CD4-positive, alpha-beta T cell treated with Interferon alpha-2 for 1 hour (primary cell): ENCODE measurements around the gene SFI1.

Experiments
- DNase-seq, 2 donors: peaks; one replicate each; pipeline ENCODE4 v3.0.0-alpha.2; 2020 to 2022

SFI1 gene

DNA sequence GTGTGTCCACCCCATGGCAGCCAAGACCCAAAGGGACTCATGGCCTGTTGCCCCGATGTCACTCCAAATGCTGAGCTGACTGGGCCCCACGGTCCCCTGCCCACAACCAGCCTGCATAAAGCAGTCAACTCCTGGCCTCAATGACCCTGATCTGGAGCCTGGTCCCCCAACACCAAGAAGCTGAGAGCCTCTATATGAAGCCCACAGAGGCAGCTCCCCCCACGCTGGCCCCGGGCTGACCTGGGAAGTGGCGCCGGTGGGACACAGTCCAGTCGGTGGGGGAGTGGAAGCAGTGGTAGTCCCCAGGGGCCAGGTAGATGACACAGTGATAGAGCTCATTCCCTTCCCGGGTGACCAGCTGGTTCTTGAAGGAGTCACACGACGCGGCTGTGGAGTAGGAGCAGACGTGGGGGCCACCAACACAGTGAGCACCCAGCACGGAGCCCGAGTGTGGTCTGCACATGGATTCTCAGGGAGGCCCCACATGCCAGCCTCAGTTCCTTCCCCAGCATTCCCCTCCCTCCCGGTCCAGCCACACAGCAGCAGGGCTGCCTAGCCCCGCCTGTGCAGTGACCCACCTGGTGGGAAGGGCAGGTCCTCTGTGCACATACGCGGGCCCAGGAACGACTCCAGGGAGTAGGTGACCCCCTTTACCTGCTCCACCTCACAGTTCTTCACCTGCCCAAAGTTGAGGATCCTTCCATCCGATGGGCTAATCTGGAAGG is 124.6 kb downstream of the SFI1 start:
- DNase-seq: no peak

DNA sequence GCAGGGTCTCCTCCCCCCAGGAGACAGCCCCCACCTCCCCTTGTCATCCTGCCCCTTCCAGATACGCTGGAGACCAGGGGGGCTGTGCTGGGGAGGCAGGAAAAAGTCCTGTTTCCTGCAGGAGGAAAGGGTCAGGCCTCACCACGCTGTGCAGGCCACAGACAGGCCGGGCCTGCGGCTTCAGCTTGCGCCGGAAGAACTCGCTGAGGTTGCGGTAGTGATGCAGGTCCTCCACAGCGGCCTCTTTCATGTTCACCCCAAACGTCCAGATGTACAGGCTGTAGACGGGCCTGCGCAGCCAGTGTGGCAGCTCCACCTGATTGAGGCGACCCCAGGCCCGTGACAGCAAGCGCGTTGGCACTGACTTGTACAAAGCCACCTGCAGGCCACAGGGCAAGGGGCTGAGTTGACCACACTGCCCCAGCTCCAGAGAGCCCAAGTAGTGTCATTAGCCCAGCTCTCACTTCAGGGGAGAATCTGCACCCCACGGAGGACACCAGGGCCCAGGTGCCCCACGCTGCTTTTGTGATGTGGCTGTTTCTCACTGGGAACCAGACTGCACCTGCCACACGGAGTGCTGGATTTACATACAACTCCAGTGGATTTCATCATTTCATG is 125.3 kb downstream of the SFI1 start:
- no peak for DNase-seq

DNA sequence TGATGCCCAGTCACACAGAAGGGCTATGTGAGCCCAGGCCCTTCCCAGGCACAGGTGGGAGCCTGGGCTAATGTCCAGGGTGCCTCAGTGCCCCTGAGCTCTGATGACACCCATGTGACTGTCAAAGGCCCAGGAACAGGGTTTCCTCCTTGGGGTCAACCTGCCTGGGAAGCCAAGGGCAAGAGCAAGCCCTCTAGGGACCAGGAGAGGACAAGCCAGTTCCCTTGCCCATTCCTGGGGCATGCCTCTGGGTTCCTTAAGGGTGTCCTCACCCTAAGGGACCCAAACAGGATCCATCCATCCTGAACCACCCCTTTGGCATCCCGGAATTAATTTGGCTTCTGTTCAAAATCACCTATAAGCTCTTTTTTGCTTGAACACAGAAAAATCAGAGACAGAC is 126.6 kb downstream of the SFI1 start:
- no peak for DNase-seq

DNA sequence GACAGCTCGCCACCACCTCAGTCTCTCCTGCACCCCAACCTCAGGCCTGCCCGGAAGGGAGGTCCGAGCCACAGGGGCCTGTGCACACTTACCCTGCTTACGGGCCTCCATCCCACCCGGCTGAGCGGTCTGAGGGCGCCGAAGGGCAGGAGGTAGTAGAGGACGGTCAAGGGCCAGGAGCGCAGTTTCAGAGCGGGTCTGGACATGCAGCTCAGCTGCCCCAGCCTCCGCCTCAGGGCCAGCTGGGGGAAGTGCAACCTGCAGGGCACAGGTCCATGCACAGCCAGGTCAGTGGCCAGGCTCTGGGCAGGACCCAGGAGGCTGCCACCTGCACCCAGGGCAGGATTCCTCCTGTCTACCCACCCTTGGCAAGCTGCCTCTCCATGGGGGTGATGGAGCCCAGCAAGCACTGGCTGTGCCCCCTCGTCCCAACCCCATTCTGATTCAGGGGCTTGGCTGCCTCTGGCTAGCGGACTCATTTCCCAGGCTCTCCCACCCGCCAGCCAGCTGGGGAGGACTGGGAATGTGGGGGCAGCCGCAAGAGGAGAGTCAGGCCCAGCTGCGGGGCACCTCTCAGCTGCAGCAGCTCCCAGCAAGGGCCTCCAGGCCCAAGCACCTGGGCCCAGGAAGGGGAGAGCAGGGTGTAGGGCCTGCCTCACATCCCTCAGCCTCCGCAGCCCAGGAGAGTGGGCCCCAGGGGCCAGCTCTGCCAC is 127.4 kb downstream of the SFI1 start:
- no peak for DNase-seq

DNA sequence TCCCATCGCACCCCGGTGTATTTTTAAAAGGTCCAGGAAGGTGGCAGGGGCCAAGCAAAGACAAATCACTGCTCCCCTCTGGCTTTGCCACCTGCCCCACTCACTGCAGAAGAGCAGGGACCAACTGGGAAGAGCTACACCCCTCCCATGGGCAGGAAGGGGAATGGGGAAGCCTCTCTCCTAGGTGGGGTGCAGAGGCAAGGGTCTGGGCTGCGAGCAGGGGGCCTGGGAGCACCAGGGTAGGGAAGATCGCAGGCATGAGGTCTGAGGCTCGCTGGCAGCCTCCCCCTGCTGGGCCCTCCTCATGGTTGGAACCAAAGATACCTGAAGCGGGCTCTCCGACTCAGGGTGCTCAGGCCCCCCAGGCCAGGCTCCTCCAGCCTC is 128.9 kb downstream of the SFI1 start:
- no peak for DNase-seq

DNA sequence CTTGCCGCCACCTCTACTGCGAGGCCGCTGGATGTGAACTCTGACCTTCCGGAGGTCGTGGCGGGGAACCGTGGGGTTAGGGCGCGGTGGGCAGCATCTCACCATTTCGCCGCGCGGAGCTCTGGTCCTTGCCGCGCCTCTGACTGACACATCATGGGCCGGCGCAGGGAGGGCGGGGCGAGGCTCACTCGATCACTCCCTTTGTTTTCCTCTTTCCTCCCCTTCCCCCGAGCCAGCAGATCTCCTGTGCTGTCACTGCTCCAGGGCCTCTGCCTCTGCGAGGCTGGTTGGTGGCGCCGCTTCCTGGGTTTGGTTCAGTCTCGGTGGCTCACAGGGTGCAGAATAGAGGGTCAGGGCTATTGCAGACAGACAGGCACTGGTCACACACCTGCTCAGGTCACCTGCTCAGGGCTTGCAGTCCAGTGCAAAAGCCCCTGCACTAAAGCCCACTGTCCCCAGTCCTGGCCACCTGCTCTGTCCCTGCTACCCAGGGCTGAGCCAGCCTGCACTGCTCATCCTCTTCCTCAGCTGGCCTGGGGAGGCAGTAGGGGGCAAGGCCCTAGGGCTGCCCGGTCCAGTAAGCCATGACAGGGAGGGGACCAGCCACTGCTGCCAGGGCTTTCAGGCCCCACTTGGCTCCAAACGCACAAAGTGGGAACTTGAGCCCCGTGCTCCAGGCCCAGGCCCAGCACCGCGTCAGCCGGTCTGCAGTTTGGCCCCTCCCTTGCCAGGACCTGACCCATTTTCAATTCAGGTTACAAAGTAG is 129.5 kb downstream of the SFI1 start:
- DNase-seq: no peak

DNA sequence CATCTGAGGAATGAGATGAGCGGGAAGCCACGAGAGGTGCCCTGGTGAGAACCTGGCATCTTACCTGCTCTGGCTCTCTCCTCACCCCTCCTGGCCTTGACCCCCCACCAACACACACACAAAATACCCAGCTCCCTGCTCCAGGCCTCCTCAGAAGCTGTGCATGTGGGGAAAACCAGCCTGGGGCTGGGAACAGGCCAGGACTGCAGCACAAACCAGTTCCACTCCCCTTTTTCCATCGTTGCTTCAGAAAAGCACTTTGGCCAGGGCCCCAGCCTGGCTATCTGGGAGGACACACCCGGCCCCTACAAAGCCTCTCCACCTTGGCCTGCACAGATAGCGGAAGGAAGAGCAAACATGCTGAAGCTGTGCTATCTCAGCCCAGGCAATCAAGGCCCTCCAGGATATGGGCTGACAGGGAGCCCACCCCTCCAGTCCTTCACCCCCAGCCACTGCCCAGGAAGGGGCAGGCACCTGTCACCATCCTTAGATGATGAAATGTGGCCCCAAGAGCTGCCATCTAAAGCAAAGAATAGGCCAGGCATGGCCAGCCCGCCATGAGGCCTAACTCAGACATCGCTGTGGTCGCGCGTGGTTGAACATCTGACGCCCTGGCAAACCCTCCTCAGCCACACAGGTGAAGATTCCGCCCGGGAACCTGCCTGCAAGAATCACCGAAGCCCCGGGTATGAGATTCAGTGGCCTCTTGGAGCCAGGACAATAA is 130.3 kb downstream of the SFI1 start:
- DNase-seq: no peak

DNA sequence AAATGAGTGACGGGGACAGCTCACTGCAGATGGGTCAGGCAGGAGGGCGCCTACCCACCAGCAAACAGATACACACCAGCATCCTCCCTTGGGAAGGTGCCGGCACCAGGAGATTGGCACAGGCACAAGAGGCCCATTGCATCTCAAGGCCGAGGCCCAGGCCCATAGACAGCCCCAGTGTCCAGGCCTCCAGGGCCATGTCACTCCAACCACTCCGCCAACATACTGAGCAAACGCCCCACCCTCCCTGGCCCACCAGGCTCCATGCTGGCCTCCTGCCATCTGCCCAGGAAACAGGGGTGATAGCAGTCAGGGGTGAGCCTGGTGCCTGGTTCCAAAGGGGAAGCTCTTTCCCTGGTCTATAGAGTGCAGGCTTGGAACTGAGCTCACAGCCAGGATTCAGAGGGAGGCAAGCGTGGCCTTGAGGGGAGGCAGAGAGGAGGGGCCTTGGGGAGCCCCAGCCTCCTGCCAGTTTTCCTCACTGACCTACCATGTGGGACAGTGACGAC is 130.9 kb downstream of the SFI1 start:
- no peak for DNase-seq

DNA sequence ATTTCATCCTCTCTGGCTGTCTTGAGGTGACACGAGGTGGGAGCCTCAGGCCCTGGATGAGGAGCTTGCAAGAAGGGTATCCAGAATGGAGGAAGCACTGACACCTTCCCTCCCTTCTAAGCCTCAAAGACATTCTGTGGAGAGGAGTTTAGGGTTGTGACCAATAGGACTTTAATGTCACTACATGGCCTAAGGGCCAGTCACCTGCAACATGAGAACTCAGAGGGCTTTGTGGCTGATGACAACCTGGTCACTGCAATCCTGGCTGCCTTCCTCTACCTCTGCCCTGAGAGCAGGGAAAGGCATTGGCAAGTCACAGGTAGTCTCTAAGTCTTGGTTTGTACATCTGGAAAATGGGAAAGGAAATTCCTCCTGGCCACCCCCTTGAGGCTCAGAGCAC is 132.0 kb downstream of the SFI1 start:
- DNase-seq: no peak

DNA sequence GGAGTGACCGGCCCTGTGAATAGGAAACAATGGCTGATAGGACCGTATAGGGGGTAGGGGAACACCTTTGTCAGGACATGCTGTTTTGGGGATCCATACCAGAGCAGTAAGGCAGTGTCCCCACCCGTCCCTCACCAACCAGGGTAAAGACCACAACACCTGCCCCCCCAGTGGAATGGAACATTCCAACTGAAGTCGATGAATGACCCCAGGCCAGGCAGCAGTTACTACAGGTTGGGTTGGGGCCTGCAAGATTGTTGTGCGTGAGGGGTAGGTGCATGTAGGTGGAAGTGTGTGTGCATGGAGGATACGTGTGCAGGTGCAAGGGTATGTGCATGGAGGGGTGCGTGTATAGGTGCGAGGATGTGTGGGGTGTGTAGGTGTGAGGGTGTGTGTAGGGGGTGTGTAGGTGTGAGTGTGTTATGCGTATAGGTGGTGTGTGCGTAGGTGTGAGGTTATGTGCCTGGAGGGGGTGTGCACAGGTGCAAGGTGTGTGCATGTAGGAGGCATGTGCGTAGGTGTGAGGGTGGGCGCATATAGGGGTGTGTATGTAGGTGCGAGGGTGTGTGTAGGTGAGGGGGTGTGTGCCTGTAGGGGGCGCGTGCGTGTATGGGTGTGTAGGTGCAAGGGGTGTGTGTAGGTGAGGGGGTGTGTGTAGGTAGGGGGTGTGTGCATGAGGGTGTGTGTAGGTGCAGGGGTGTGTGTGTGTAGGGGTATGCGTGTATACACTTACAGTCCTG is 132.8 kb downstream of the SFI1 start:
- DNase-seq: peak in 1 of 2 donors; percentile 31

DNA sequence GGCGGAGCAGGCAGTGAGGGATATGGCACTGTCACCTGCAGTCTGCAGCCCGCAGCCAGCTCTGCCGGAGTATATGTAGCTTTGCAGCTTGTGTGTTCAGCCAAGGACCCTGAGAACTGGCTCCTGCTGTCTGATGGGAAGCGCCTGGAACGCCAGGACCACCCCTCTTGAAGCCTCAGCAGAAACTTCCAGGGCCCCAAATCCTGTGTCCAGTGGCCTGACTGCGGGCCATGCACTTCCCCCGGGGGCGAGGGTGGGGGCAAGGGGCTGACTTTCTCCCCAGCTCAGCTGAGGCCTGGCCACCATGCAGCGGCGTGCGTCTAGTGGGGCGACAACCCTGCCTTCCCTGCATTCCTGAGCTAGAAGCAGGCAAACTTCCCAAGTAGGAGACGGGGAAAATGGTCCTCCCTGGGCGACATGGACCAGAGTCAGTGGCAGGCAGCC is 133.4 kb downstream of the SFI1 start:
- no peak for DNase-seq

DNA sequence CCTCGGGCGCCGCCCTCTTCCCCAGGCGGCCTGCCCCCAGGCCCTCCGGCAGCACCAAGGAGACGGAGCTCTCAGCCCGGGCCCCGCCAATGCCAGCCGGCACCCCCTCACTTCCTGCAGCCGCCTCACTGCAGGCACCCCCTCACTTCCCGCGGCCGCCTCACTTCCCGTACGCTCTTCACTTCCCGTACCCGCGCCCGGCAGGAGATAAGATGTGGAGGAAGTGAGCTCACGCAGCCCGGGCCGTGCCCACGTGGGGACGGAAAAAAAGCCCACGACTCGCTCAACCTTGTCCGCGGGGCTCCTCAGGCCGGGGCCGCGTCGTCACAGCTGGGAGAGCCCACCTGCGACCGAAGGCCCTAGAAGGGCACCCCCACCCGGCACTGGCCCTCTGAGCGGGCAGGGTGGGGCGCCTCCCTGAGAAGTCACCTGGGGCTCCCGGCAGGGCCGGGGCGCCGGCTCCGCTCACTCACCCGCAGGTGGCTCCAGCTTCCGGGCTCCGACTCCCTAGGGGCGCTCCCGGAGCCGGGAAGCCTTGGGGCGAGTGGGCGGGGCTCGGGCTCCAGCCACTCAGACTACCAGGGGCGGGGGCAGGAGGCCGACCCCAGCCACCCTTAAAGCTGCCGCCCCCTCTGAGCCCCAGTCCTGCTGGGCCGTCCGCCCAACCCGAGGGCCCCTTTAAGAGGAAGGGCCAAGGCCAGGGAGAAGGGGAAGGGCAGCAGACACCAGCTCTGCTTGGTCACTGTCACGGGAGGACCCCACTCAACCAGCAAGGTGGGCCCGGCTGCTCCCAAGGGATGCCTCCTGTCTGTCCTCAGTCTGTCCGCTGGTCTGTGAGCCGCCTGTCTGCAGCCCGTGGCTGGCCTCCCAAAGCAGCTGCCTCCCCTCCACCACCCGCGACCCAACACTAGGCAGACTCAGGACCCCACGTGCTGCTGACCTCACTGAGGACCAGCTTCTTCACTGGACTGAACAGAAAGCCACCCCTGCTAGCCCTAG is 134.3 kb downstream of the SFI1 start:
- DNase-seq: peak; percentile 93

DNA sequence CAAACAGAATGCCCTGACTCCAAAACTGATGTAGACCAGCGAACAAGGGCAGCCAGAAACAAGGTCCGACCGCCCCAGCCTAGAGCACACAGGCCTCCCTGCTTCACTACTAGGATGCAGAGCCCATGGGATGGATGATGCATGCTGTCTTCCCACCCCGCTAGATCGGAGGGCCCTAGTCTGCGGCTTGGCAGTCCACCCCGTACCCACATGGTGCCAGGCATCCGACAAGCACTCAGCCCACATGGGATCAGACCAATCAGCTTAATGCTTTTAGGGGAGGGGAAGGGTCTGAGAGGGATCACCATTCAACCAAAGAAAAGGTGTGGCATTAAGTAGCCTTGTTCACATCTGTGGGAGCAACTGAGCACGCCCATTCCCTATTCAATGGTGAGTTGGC is 135.1 kb downstream of the SFI1 start:
- no peak for DNase-seq

DNA sequence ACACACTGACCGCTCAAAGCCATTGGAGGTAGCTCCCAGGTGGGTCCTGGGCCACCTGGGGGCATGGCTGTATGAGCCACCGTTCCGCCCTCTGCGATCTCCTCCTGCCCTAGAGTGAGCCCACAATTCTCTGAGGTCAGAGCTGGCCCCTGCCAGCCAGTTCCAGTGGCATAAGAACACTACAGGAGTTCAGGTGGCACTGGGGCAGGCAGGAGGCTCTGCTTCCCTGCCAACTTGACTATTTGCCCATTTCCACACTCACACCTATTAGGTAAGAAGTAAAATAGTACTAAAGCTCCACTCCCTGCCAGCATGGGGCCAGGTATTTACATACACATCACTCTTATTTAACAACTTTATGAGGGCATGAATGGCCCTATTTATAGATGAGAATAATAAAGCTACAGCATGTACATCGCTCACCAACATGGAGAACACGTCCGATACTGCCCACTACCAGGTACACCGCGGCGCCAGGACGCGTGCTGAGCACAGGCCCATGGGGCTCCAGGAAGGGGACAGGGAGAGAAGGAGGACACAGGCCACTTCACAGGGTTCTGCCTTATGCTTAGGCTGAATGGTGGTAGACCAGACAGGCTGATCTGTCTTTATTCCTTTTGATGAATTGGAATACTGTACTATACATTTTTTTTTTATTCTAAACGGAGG is 139.4 kb downstream of the SFI1 start:
- no peak for DNase-seq

DNA sequence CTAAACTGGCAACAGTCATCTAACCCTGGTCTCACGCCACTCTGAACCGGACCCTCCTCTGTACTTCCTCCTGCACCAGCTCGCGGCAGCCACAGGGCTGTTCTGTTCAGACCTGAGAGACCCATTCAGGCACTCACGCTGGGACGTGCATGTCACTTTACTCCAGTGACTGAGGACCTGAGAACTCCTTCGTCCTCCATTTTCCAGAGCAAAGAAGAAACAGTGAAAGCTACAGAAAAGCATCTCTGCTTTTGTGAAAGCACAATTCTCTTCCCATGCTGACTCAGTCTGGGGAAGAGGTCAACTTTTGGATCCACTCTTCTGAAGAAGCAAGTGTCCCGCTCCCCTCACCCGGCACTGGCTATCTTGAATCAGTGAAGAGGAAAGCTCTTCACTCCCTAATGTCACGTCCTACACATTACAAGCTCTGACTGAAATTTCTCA is 141.1 kb downstream of the SFI1 start:
- DNase-seq: peak in 1 of 2 donors; percentile 56

DNA sequence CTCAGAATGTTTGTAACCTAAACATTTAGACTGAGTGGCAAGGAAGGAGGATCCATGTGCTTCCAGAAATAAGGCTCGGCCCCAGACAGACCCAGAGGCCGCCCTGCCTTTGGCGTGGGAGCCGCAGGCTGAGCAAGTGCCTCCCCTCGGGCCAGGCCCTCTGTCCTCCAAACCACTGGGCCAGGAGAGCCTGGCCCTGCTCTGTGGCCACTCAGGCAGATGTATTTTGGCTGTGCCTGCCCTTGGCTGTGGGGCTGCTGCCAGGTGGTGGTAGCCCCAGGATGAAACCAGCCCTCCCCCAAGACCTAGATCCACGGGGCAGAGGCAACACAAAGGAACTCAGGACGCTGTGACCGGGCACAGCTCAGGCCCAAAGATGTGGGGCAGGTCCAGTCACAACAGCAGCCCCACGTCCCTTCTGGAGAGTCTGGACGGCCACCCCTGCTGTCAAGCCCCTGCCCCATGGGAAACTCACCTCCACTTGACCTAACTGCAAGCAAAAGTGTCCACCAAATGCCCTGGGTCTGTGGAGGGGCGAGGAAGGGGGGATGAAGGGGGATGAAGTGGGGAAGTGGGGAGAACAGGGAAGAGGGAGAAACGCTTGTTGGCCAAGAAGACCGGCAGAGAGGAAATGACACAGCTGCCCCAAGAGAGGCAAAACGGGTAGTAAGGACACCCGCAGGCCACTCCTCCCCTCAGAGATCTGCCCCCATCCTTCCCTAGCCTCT is 141.7 kb downstream of the SFI1 start:
- peak; percentile 27 to 58 for DNase-seq

DNA sequence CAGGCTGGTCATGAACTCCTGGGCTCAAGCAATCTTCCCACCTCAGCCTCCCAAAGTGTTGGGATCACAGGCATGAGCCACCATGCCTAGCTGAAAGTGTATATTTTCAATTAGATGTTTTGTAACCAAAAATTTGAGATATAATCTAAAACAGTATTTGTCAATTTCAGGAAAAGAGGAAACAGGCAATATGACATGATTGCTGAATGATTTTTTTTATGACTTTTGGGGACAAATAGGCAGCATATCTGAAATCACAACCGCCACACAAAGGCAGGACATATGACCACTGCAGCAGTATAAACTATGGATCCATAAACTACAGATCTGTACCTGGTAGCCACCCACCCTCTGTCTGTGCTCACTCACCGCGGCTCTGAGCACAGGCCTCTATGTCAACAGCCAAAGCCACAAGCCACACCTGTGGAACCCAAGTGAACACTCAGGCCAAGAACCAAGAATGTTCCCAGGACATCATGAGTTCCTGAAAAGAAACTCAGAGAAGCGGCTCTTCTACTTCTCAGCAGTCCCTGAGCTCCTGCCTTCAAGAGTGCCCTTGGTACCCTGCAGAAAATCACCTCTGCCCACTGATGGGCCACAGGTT is 143.2 kb downstream of the SFI1 start:
- no peak for DNase-seq

DNA sequence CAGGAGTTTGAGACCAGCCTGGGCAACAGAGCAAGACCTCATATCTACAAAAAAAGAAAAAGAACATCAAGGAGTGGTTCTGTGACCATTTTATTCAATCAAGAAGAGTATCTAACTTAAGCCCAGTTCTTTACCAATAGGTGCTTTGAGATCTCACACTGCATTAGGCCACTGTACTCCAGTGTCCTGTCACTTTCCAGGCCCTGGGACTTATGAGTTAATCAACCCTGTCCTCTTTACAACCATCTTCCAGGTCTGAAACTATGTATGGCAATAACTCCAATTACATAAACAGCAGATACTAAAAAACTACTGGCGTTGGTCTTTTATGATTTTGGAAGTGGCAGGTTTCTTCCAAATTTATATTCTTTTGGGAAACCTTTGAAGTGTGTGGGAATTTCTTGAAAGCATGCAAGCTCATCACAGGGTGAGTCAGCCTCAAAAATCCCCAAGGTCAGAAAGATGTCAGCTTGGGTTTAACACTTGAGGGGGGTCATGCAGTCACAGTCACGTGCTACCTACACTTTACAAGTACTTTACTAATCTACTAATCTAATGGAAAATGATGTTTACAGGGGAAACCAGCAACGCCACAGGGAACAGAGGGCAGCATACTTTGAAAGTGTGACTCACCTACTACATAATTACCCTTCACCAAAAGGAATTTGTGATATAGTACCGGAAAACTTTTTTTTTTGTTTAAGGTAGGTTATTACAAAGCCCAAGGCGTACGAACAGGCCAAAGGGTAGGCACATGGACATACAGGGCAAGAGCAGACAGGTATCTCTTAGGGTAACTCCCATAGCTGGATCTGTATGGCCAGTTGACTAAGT is 150.1 kb downstream of the SFI1 start:
- no peak for DNase-seq
